Mesenchymal stem cell (in vitro differentiated cells and primary cell): Measurements from ENCODE around the gene ALK.
A peak's percentile ranks its signal among the peaks of the same experiment; 100 is the strongest.

Source experiments
- DNase-seq: peaks from one replicate; pipeline ENCODE4 v3.0.0-alpha.2; 2013
- H2AFZ ChIP-seq: one replicate; pipeline ENCODE4 v1.6.1; 2013; ENCODE audit warnings: low read depth, mild to moderate bottlenecking, control low read depth, inconsistent platforms, low read length, moderate library complexity
- H2AK5ac ChIP-seq: 2 replicates; pipeline ENCODE4 v1.6.1; 2013; ENCODE audit warnings: low read length, moderate library complexity, mild to moderate bottlenecking, inconsistent platforms; ENCODE audit not compliant: severe bottlenecking
- H2BK120ac ChIP-seq: one replicate; pipeline ENCODE4 v1.6.1; 2013; ENCODE audit warnings: low read depth, mild to moderate bottlenecking, inconsistent platforms, low read length, moderate library complexity
- H2BK12ac ChIP-seq, 2 experiments: one replicate each; pipeline ENCODE4 v1.6.1; 2013; ENCODE audit warnings: inconsistent platforms in 2 of 2, low read length in 2 of 2, mild to moderate bottlenecking in 2 of 2, moderate library complexity in 2 of 2, control low read depth in 1 of 2
- H2BK15ac ChIP-seq: one replicate; pipeline ENCODE4 v1.6.1; 2013; ENCODE audit warnings: mild to moderate bottlenecking, low read depth, inconsistent platforms; ENCODE audit not compliant: poor library complexity, severe bottlenecking
- H2BK5ac ChIP-seq: 2 replicates; pipeline ENCODE4 v1.6.1; 2013; ENCODE audit warnings: low read depth, mild to moderate bottlenecking, low read length, control low read depth, inconsistent platforms; ENCODE audit not compliant: poor library complexity, severe bottlenecking
- H3K14ac ChIP-seq, 2 experiments: one replicate each; pipeline ENCODE4 v1.6.1; 2013; ENCODE audit warnings: inconsistent platforms in 2 of 2, low read length in 2 of 2, control low read depth in 1 of 2, mild to moderate bottlenecking in 1 of 2, moderate library complexity in 1 of 2
- H3K18ac ChIP-seq, 2 experiments: one replicate each; pipeline ENCODE4 v1.6.1; 2013; ENCODE audit warnings: inconsistent platforms in 2 of 2, low read length in 2 of 2, control low read depth in 1 of 2, low read depth in 1 of 2, mild to moderate bottlenecking in 1 of 2
- H3K23ac ChIP-seq, 2 experiments: one replicate each; pipeline ENCODE4 v1.6.1; 2013; ENCODE audit warnings: inconsistent platforms in 2 of 2, low read length in 2 of 2, mild to moderate bottlenecking in 2 of 2, moderate library complexity in 2 of 2, control low read depth in 1 of 2
- H3K27ac ChIP-seq: 2 replicates; pipeline ENCODE4 v1.5.1; 2013; ENCODE audit warnings: mild to moderate bottlenecking, moderate library complexity, low read length, control low read depth, inconsistent platforms; ENCODE audit not compliant: poor library complexity, severe bottlenecking
- H3K27me3 ChIP-seq, 2 experiments: 2 replicates each; pipeline versions ENCODE4 v1.6.1 to v1.7.0; 2013; ENCODE audit warnings: low read length in 2 of 2, mild to moderate bottlenecking in 2 of 2, moderate library complexity in 2 of 2, control low read depth in 1 of 2, inconsistent platforms in 1 of 2; ENCODE audit not compliant: control insufficient read depth in 1 of 2, insufficient read depth in 1 of 2
- H3K36me3 ChIP-seq, 2 experiments: 2 replicates each; pipeline versions ENCODE4 v1.6.1 to v1.7.0; 2013; ENCODE audit warnings: low read length in 2 of 2, control low read depth in 1 of 2, inconsistent platforms in 1 of 2, low read depth in 1 of 2, mild to moderate bottlenecking in 1 of 2; ENCODE audit not compliant: insufficient read depth in 2 of 2, control insufficient read depth in 1 of 2
- H3K4ac ChIP-seq, 2 experiments: one replicate each; pipeline ENCODE4 v1.6.1; 2013; ENCODE audit warnings: inconsistent platforms in 2 of 2, low read length in 2 of 2, mild to moderate bottlenecking in 2 of 2, moderate library complexity in 2 of 2, control low read depth in 1 of 2, low read depth in 1 of 2
- H3K4me1 ChIP-seq: 2 replicates; pipeline ENCODE4 v1.6.1; 2013; ENCODE audit warnings: low read depth, low read length, control low read depth; ENCODE audit not compliant: control insufficient read depth, insufficient read depth
- H3K4me2 ChIP-seq: 2 replicates; pipeline ENCODE4 v1.6.1; 2013; ENCODE audit warnings: low read length, mild to moderate bottlenecking, inconsistent platforms; ENCODE audit not compliant: poor library complexity, severe bottlenecking
- H3K4me3 ChIP-seq, 2 experiments: 2 replicates each; pipeline versions ENCODE4 v1.5.1 to v1.7.0; 2013; ENCODE audit warnings: low read length in 2 of 2, mild to moderate bottlenecking in 2 of 2, control low read depth in 1 of 2, low read depth in 1 of 2; ENCODE audit not compliant: insufficient read depth in 1 of 2
- H3K79me1 ChIP-seq: replicated peaks from 2 replicates; pipeline ENCODE4 v1.6.1; 2013; ENCODE audit warnings: mild to moderate bottlenecking, control low read depth, low read length, inconsistent platforms; ENCODE audit not compliant: poor library complexity, severe bottlenecking
- H3K9ac ChIP-seq: 2 replicates; pipeline ENCODE4 v1.7.0; 2013; ENCODE audit warnings: mild to moderate bottlenecking, low read length, moderate library complexity
- H3K9me3 ChIP-seq: 2 replicates; pipeline ENCODE4 v1.7.0; 2013; ENCODE audit warnings: mild to moderate bottlenecking, low read length; ENCODE audit not compliant: control insufficient read depth
- H4K8ac ChIP-seq: one replicate; pipeline ENCODE4 v1.6.1; 2013; ENCODE audit warnings: inconsistent platforms, mild to moderate bottlenecking, low read length, moderate library complexity
- H4K91ac ChIP-seq: one replicate; pipeline ENCODE4 v1.6.1; 2013; ENCODE audit warnings: mild to moderate bottlenecking, low read length, inconsistent platforms
- WGBS: methylation state at CpG from one replicate; pipeline ENCODE4 v1.1.7; 2013; ENCODE audit warnings: mixed read lengths; 5-methylcytosine and 5-hydroxymethylcytosine counted together

Gene ALK

GRCh38 chr2:29612568-29612967 is 308.8 kb downstream of the ALK start:
- Histone ChIP-seq H3K9ac (no peak overlapping the region), H2BK15ac (no peak overlapping the region), H2AFZ (no peak overlapping the region), H3K4ac (no peak overlapping the region), H3K23ac (no peak overlapping the region), H3K4me3 (no peak overlapping the region), H3K4me2 (no peak overlapping the region), H2BK5ac (no peak overlapping the region), H3K27me3 (no peaks in the 10 kb centered on the region), H4K8ac (no peak overlapping the region), H3K27ac (no peak overlapping the region), H3K36me3 (no peaks in the 10 kb centered on the region), H3K18ac (no peak overlapping the region), H2BK12ac (no peak overlapping the region), H3K9me3 (no peaks in the 10 kb centered on the region), H4K91ac (no peak overlapping the region), H2AK5ac (no peak overlapping the region), H3K4me1 (no peaks in the 10 kb centered on the region), H3K79me1 (no peaks in the 10 kb centered on the region), H2BK120ac (no peak overlapping the region), H3K14ac (no peak overlapping the region)
- no peak for DNase-seq
- WGBS, result 93% methylated on average over 2 of the region's 4 CpGs

- Histone ChIP-seq H3K79me1 (no peaks in the 10 kb centered on the region), H3K4ac (no peak overlapping the region), H2BK5ac (no peak overlapping the region), H3K14ac (no peak overlapping the region), H3K27me3 (no peaks in the 10 kb centered on the region), H3K9ac (no peak overlapping the region), H3K36me3 (no peaks in the 10 kb centered on the region), H2AFZ (no peak overlapping the region), H2AK5ac (no peak overlapping the region), H3K18ac (no peak overlapping the region), H3K27ac (no peak overlapping the region), H3K9me3 (no peaks in the 10 kb centered on the region), H3K23ac (no peak overlapping the region), H2BK120ac (no peak overlapping the region), H4K91ac (no peak overlapping the region), H3K4me3 (no peak overlapping the region), H2BK15ac (no peak overlapping the region), H2BK12ac (no peak overlapping the region), H3K4me1 (no peaks in the 10 kb centered on the region), H3K4me2 (no peak overlapping the region), H4K8ac (no peak overlapping the region)
- no peak for DNase-seq
- WGBS, result 77% methylated on average over 5 of the region's 5 CpGs
Observed at GRCh38 chr2:29611850-29612249, 309.5 kb downstream of the ALK start.

GRCh38 chr2:29611261-29611660 is 310.1 kb downstream of the ALK start:
- H2AFZ ChIP-seq, result no peak overlapping the region
- H3K27ac ChIP-seq, result no peak overlapping the region
- no peaks in the 10 kb centered on the region for H3K27me3 ChIP-seq
- H3K9me3 ChIP-seq, result no peaks in the 10 kb centered on the region
- no peak overlapping the region for H3K4me3 ChIP-seq
- no peaks in the 10 kb centered on the region for H3K36me3 ChIP-seq
- no peak overlapping the region for H2BK5ac ChIP-seq
- H2BK120ac ChIP-seq, result no peak overlapping the region
- H3K79me1 ChIP-seq, result no peaks in the 10 kb centered on the region
- no peak overlapping the region for H3K4ac ChIP-seq
- H3K4me1 ChIP-seq, result no peaks in the 10 kb centered on the region
- H3K14ac ChIP-seq, result no peak overlapping the region
- no peak overlapping the region for H3K18ac ChIP-seq
- H2BK15ac ChIP-seq, result no peak overlapping the region
- H3K4me2 ChIP-seq, result no peak overlapping the region
- H3K9ac ChIP-seq, result no peak overlapping the region
- no peak for DNase-seq
- no peak overlapping the region for H4K8ac ChIP-seq
- no peak overlapping the region for H2BK12ac ChIP-seq
- no peak overlapping the region for H2AK5ac ChIP-seq
- H4K91ac ChIP-seq, result no peak overlapping the region
- 58% methylated on average over 2 of the region's 2 CpGs for WGBS
- no peak overlapping the region for H3K23ac ChIP-seq

GRCh38 chr2:29610569-29610968 is 310.8 kb downstream of the ALK start:
- Histone ChIP-seq H4K8ac (no peak overlapping the region), H3K79me1 (no peaks in the 10 kb centered on the region), H2BK5ac (no peak overlapping the region), H2AK5ac (no peak overlapping the region), H3K4ac (no peak overlapping the region), H3K4me2 (peak overlapping the region; percentile 19), H2BK15ac (no peak overlapping the region), H3K4me3 (no peak overlapping the region), H3K18ac (no peak overlapping the region), H3K27ac (no peak overlapping the region), H2AFZ (no peak overlapping the region), H3K4me1 (no peaks in the 10 kb centered on the region), H3K14ac (no peak overlapping the region), H3K36me3 (no peaks in the 10 kb centered on the region), H3K27me3 (no peaks in the 10 kb centered on the region), H4K91ac (no peak overlapping the region), H2BK12ac (no peak overlapping the region), H3K23ac (no peak overlapping the region), H2BK120ac (no peak overlapping the region), H3K9ac (no peak overlapping the region), H3K9me3 (no peaks in the 10 kb centered on the region)
- 100% methylated on average over 2 of the region's 3 CpGs for WGBS
- no peak for DNase-seq
